HEK293 (cell line): Measurements from ENCODE around the gene STARD10.

Experiments used
- GLIS1 ChIP-seq: fragments of 450-650 bp; formaldehyde crosslinking; IDR thresholded peaks from 2 replicates; pipeline ENCODE4 v1.5.1; 2016; ENCODE audit warnings: missing biosample characterization, missing genetic modification characterization
- KLF8 ChIP-seq: fragments of 450-650 bp; formaldehyde crosslinking; IDR thresholded peaks from 2 replicates; pipeline ENCODE4 v1.5.1; 2016; ENCODE audit warnings: missing biosample characterization, missing genetic modification characterization
- KLF9 ChIP-seq: fragments of 450-650 bp; formaldehyde crosslinking; IDR thresholded peaks from 2 replicates; pipeline ENCODE4 v1.5.1; 2016; ENCODE audit warnings: missing biosample characterization, missing genetic modification characterization, low read depth
- PBX3 ChIP-seq: sonication (generic); formaldehyde crosslinking; IDR thresholded peaks from 2 replicates; pipeline ENCODE4 v1.8.1; 2022; ENCODE audit warnings: mild to moderate bottlenecking, moderate library complexity, missing genetic modification reagents
- PRDM1 ChIP-seq: fragments of 450-650 bp; formaldehyde crosslinking; IDR thresholded peaks from 2 replicates; pipeline ENCODE4; 2016; ENCODE audit warnings: missing biosample characterization, missing genetic modification characterization
- SCRT2 ChIP-seq: fragments of 450-650 bp; formaldehyde crosslinking; IDR thresholded peaks from 2 replicates; pipeline ENCODE4 v1.5.1; 2016; ENCODE audit warnings: missing biosample characterization, missing genetic modification characterization
- YY1 ChIP-seq: fragments of 450-650 bp; formaldehyde crosslinking; IDR thresholded peaks from 2 replicates; pipeline ENCODE4 v1.5.1; 2018; ENCODE audit warnings: missing biosample characterization, missing genetic modification characterization
- ZBTB44 ChIP-seq: fragments of 450-650 bp; IDR thresholded peaks from 2 replicates; pipeline ENCODE4 v1.5.1; 2018; ENCODE audit warnings: missing biosample characterization, mild to moderate bottlenecking, missing genetic modification characterization
- ZBTB8A ChIP-seq: fragments of 450-650 bp; formaldehyde crosslinking; IDR thresholded peaks from 2 replicates; pipeline ENCODE4 v1.5.1; 2016; ENCODE audit warnings: missing biosample characterization, missing genetic modification characterization
- ZFP69B ChIP-seq: fragments of 450-650 bp; formaldehyde crosslinking; IDR thresholded peaks from 2 replicates; pipeline ENCODE4 v1.5.1; 2016; ENCODE audit warnings: missing biosample characterization, missing genetic modification characterization
- ZIC2 ChIP-seq: fragments of 450-650 bp; formaldehyde crosslinking; IDR thresholded peaks from 2 replicates; pipeline ENCODE4 v1.5.1; 2016; ENCODE audit warnings: missing biosample characterization, missing genetic modification characterization
- ZNF23 ChIP-seq: fragments of 450-650 bp; formaldehyde crosslinking; IDR thresholded peaks from 2 replicates; pipeline ENCODE4 v1.5.1; 2016; ENCODE audit warnings: missing biosample characterization, missing genetic modification characterization, borderline replicate concordance
- ZNF280D ChIP-seq: fragments of 450-650 bp; formaldehyde crosslinking; IDR thresholded peaks from 2 replicates; pipeline ENCODE4 v1.5.1; 2016; ENCODE audit warnings: missing biosample characterization, missing genetic modification characterization
- ZNF600 ChIP-seq: fragments of 450-650 bp; formaldehyde crosslinking; IDR thresholded peaks from 2 replicates; pipeline ENCODE4 v1.5.1; 2016; ENCODE audit warnings: missing biosample characterization, missing genetic modification characterization
- ZNF660 ChIP-seq: fragments of 450-650 bp; IDR thresholded peaks from 2 replicates; pipeline ENCODE4 v1.5.1; 2018; ENCODE audit warnings: missing biosample characterization, mild to moderate bottlenecking, missing genetic modification characterization
- ZNF670 ChIP-seq: fragments of 450-650 bp; formaldehyde crosslinking; IDR thresholded peaks from 2 replicates; pipeline ENCODE4 v1.5.1; 2016; ENCODE audit warnings: missing biosample characterization, missing genetic modification characterization, low read depth
- TF ChIP-seq, protein P1 (sequence below): fragments of 450-650 bp; formaldehyde crosslinking; IDR thresholded peaks from 2 replicates; pipeline ENCODE4 v1.5.1; 2016; ENCODE audit warnings: missing biosample characterization, missing genetic modification characterization
- TF ChIP-seq, protein P2 (sequence below): fragments of 450-650 bp; formaldehyde crosslinking; IDR thresholded peaks from 2 replicates; pipeline ENCODE4 v1.5.1; 2016; ENCODE audit warnings: missing biosample characterization, missing genetic modification characterization
- TF ChIP-seq, protein P3 (sequence below): fragments of 450-650 bp; formaldehyde crosslinking; IDR thresholded peaks from 2 replicates; pipeline ENCODE4 v1.5.1; 2016; ENCODE audit warnings: missing biosample characterization, missing genetic modification characterization
- TF ChIP-seq, protein P4 (sequence below): fragments of 450-650 bp; formaldehyde crosslinking; IDR thresholded peaks from 2 replicates; pipeline ENCODE4 v1.5.1; 2016; ENCODE audit warnings: missing biosample characterization, missing genetic modification characterization

The STARD10 gene

GRCh38 chr11:72821920-72822799 is 28.3 kb upstream of the STARD10 start (continued):
- TF ChIP-seq ZBTB8A (peak; percentile 96), SCRT2 (tag by site-specific recombination) (0 out of 2 replicates have a peak, but pooled peaks have one; percentile 30), ZIC2 (tag by site-specific recombination) (peak; percentile 64), ZBTB44 (peak; percentile 65), PBX3 (CRISPR knock-in tag) (peak; percentile 61; the same call in 1 of the 2 replicates), ZNF660 (tag by site-specific recombination) (no peak), KLF9 (tag by site-specific recombination) (peak; percentile 65), ZNF670 (tag by site-specific recombination) (no peak), ZFP69B (tag by site-specific recombination) (peak; percentile 62), GLIS1 (tag by site-specific recombination) (peak; percentile 42), YY1 (tag by site-specific recombination) (no peak), ZNF600 (tag by site-specific recombination) (peak; percentile 17; the same call in 1 of the 2 replicates), ZNF280D (tag by site-specific recombination) (no peak), PRDM1 (tag by site-specific recombination) (no peak), KLF8 (peak; percentile 16; the same call in 1 of the 2 replicates), ZNF23 (no peak)
- TF ChIP-seq, protein P1, sequence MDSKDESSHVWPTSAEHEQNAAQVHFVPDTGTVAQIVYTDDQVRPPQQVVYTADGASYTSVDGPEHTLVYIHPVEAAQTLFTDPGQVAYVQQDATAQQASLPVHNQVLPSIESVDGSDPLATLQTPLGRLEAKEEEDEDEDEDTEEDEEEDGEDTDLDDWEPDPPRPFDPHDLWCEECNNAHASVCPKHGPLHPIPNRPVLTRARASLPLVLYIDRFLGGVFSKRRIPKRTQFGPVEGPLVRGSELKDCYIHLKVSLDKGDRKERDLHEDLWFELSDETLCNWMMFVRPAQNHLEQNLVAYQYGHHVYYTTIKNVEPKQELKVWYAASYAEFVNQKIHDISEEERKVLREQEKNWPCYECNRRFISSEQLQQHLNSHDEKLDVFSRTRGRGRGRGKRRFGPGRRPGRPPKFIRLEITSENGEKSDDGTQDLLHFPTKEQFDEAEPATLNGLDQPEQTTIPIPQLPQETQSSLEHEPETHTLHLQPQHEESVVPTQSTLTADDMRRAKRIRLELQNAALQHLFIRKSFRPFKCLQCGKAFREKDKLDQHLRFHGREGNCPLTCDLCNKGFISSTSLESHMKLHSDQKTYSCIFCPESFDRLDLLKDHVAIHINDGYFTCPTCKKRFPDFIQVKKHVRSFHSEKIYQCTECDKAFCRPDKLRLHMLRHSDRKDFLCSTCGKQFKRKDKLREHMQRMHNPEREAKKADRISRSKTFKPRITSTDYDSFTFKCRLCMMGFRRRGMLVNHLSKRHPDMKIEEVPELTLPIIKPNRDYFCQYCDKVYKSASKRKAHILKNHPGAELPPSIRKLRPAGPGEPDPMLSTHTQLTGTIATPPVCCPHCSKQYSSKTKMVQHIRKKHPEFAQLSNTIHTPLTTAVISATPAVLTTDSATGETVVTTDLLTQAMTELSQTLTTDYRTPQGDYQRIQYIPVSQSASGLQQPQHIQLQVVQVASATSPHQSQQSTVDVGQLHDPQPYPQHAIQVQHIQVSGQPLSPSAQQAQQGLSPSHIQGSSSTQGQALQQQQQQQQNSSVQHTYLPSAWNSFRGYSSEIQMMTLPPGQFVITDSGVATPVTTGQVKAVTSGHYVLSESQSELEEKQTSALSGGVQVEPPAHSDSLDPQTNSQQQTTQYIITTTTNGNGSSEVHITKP: peak; percentile 92
- TF ChIP-seq, protein P2, sequence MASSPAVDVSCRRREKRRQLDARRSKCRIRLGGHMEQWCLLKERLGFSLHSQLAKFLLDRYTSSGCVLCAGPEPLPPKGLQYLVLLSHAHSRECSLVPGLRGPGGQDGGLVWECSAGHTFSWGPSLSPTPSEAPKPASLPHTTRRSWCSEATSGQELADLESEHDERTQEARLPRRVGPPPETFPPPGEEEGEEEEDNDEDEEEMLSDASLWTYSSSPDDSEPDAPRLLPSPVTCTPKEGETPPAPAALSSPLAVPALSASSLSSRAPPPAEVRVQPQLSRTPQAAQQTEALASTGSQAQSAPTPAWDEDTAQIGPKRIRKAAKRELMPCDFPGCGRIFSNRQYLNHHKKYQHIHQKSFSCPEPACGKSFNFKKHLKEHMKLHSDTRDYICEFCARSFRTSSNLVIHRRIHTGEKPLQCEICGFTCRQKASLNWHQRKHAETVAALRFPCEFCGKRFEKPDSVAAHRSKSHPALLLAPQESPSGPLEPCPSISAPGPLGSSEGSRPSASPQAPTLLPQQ (tag by site-specific recombination): peak; percentile 70
- TF ChIP-seq, protein P3, sequence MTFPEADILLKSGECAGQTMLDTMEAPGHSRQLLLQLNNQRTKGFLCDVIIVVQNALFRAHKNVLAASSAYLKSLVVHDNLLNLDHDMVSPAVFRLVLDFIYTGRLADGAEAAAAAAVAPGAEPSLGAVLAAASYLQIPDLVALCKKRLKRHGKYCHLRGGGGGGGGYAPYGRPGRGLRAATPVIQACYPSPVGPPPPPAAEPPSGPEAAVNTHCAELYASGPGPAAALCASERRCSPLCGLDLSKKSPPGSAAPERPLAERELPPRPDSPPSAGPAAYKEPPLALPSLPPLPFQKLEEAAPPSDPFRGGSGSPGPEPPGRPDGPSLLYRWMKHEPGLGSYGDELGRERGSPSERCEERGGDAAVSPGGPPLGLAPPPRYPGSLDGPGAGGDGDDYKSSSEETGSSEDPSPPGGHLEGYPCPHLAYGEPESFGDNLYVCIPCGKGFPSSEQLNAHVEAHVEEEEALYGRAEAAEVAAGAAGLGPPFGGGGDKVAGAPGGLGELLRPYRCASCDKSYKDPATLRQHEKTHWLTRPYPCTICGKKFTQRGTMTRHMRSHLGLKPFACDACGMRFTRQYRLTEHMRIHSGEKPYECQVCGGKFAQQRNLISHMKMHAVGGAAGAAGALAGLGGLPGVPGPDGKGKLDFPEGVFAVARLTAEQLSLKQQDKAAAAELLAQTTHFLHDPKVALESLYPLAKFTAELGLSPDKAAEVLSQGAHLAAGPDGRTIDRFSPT (tag by site-specific recombination): peak; percentile 59
- TF ChIP-seq, protein P4, sequence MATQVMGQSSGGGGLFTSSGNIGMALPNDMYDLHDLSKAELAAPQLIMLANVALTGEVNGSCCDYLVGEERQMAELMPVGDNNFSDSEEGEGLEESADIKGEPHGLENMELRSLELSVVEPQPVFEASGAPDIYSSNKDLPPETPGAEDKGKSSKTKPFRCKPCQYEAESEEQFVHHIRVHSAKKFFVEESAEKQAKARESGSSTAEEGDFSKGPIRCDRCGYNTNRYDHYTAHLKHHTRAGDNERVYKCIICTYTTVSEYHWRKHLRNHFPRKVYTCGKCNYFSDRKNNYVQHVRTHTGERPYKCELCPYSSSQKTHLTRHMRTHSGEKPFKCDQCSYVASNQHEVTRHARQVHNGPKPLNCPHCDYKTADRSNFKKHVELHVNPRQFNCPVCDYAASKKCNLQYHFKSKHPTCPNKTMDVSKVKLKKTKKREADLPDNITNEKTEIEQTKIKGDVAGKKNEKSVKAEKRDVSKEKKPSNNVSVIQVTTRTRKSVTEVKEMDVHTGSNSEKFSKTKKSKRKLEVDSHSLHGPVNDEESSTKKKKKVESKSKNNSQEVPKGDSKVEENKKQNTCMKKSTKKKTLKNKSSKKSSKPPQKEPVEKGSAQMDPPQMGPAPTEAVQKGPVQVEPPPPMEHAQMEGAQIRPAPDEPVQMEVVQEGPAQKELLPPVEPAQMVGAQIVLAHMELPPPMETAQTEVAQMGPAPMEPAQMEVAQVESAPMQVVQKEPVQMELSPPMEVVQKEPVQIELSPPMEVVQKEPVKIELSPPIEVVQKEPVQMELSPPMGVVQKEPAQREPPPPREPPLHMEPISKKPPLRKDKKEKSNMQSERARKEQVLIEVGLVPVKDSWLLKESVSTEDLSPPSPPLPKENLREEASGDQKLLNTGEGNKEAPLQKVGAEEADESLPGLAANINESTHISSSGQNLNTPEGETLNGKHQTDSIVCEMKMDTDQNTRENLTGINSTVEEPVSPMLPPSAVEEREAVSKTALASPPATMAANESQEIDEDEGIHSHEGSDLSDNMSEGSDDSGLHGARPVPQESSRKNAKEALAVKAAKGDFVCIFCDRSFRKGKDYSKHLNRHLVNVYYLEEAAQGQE (tag by site-specific recombination): no peak
